ENCODE results near the gene MAP7.
"Not testable (repeated sequence)": the region's sequence is repeated elsewhere in the genome, so short reads cannot be mapped to it uniquely, and the experiment has no call there.

Gene MAP7

DNA sequence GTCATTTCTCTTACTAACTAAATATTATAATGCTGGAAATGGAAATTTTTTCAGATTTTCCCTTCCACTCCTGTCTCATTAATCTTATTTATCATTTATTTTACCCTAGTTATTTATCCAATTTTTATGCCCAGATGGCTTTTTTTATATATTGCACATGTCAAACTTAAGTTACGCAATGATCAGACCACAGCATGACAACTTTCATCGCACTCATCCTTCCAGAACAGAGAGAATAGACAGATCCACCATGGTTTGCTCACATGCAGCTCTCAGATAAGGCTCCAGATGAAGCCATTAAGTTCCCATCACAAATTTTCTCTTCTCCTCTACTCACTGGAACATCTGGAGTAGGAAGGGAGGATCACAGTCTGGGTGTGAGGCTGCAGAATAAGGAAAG lies 48.7 kb downstream of the MAP7 start:
- no peak for DNase-seq

GRCh38 chr6:136501096-136501495 lies 49.1 kb downstream of the MAP7 start:
- DNase-seq, result no peak

GRCh38 chr6:136500414-136500813 lies 49.8 kb downstream of the MAP7 start:
- no peak for DNase-seq

DNA sequence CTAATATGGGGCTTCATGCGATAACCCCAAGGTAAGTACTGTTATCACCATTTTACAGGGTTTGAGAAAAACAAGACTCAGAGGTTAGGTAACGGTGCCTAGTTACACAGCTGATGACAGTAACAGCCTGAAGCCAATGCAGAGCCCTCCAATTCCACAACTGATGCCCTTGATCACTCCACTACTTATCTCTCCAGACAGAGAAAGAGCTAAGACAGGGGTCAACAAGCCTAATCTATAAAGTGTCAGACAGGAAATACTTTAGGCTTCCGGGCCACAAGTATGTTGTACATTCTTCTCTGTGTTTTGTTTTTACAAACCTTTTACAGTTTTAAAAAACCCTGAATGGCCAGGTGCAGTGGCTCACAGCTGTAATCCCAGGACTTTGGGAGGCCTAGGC lies 50.9 kb downstream of the MAP7 start:
- no peak for DNase-seq

GRCh38 chr6:136496449-136496848 lies 53.8 kb downstream of the MAP7 start:
- DNase-seq, result not testable (repeated sequence)

DNA sequence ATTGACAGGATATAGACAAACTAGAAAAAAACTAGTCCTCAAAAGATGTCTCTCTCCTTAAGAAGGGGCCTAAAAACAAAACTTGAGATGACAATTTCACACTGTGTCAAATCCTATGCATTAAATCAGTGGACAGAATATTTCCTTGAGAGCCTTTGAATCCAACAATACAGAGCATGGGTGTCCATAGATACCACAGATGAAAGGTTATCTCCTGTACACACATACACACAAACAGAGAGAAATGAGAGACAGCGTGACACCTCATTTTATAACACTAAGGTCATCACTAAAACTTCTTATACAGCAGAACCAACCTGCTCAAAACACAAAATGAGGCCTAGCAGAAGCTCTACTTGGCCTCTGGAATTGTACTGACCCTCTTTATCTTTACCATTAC lies 55.5 kb downstream of the MAP7 start:
- DNase-seq, result no peak

GRCh38 chr6:136494059-136494458 lies 56.2 kb downstream of the MAP7 start:
- DNase-seq, result no peak

DNA sequence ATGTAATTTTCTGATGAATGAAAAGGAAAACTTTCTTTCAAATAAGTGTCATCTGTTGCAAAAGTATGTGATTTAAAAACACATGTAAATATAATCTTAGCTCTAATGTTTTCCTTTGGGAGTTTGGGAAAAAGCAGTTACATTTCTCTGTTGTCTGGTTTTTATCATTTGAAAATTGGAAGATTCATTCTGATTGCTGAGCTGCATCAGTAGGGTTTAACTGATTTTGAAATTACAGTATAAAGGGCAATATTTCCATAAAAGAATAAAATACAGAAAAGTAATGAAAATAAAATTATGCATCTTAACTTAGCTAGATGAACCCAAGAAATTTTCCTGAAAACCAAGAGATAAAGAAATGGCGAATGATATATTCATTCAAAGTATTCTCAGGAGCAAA lies 57.8 kb downstream of the MAP7 start:
- no peak for DNase-seq

- DNase-seq, result no peak
Measured at GRCh38 chr6:136491754-136492153, 58.5 kb downstream of the MAP7 start.

DNA sequence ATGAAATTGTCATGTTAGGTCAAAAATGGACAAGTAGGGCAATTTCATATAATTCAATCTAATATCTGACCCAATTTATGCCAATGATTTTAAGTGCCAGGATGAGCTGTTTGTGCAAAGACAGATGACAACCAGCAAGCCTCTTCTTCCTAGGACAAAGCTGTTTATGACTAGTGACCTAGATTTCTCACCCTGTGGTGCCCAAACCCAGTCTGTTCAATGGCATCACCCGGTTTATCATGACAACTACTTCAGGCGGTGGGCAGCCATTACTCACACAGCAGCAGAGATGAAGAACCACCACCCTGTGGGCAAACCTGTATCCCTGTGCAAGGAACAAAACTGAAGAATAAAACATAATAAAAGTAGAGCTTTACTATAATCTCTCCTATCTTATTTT lies 59.0 kb downstream of the MAP7 start:
- no peak for DNase-seq

- DNase-seq, result not testable (repeated sequence)
Measured at GRCh38 chr6:136489689-136490033, 60.6 kb downstream of the MAP7 start.

GRCh38 chr6:136487759-136488425 lies 62.3 kb downstream of the MAP7 start:
- no peak for DNase-seq

- no peak for DNase-seq
Measured at GRCh38 chr6:136486357-136486756, 63.9 kb downstream of the MAP7 start.

DNA sequence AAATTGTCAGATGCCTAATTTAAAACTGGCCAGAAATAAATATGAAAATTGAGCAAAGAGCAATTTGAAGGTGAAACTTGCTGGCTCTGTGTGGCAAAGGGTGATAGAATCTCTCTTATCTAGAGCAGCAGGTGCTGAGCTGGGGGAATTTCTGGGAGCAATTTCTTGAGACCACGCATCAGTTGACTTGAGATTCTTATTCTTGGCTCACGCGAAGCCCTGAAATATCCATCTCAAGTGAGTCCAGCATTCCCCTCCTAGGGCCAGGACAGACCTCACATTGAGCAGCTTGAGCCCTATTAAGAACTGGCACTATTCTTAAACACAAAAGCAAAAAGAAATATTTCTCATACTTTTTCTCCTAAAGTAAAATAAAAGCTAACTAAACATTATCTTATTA lies 66.3 kb downstream of the MAP7 start:
- no peak for DNase-seq

DNA sequence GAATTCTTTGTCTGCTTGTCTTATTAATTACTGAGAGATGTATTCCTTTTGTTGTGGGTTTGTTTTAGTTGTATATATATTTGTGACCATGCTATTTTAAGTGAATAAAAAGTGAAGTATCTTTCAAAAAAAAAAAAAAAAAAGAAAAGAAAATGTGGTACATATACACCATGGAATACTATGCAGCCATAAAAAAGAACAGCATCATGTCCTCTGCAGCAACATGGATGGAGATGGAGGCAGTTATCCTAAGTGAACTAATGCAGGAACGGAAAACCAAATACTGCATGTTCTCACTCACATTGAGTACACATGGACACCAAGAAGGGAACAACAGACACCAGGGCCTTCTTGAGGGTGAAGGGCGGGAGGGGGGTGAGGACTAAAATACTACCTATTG lies 67.2 kb downstream of the MAP7 start:
- not testable (repeated sequence) for DNase-seq

DNA sequence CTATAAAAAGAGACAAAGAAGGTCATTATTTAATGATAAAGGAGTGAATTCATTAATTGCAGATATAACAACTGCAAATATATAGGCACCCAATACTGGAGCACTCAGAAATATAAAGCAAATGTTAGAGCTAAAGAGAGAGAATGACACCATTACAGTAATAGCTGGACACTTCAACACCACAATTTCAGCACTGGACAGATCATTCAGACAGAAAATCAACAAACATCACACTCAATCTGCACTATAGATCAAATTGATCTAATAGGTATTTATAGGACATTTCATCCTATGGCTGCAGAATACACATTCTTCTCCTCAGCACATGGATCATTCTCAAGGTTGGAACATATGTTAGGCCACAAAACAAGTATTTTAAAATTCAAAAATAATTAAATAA lies 72.7 kb downstream of the MAP7 start:
- no peak for DNase-seq

- no peak for DNase-seq
Measured at GRCh38 chr6:136475686-136476085, 74.5 kb downstream of the MAP7 start.

- DNase-seq, result no peak
Measured at GRCh38 chr6:136474241-136474640, 76.0 kb downstream of the MAP7 start.

GRCh38 chr6:136471922-136472321 lies 78.3 kb downstream of the MAP7 start:
- no peak for DNase-seq

DNA sequence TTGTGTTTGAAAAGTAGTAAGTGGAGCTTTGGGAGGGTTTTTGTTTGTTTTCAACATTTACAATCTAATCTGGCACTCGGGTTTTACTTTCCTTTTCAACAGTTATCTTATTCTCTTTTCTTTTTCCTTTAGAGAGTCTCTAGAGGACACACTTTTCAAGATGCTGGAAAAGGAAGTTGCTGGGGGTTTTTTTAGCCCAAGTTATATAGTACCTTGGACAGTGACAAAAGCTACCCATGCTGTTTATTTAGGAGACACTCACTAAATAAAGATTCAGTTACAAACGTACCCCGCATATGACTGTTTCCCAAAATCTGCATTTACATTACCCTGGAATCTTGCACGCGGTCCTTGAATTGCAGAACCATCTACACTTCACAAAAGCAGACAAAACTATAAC lies 78.8 kb downstream of the MAP7 start:
- DNase-seq, result no peak

GRCh38 chr6:136470044-136470443 lies 80.2 kb downstream of the MAP7 start:
- no peak for DNase-seq

GRCh38 chr6:136469154-136469553 lies 81.1 kb downstream of the MAP7 start:
- no peak for DNase-seq

- DNase-seq, result no peak
Measured at GRCh38 chr6:136468711-136469110, 81.5 kb downstream of the MAP7 start.

DNA sequence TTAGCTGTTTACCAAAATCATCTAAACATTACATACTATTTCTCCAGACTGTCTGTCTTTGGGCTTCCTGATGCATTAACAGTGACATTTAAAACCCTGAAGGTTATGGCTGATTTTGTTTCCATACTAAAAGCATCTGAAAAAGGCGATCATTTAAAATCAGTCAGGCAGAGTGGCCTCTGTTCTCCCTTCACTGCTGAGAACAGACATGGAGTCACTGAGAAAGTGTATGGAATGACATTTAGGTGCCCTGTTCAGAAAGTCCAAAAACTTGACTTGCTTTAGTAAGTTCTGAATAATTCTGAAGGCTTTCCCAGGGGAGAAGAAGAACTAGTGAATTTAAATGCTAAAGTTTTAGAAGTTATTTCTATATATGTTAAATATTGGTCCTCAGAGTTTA lies 83.0 kb downstream of the MAP7 start:
- DNase-seq, result no peak

GRCh38 chr6:136466777-136467176 lies 83.4 kb downstream of the MAP7 start:
- DNase-seq, result no peak

All from activated T-cell treated with anti-CD3 and anti-CD28 coated beads, Interleukin-2, amount 50 U/mL, for 1 hour (primary cell).